IPS-11a (cell line): ENCODE results near the gene GFRA1.
"Not testable (repeated sequence)": the region's sequence is repeated elsewhere in the genome, so short reads cannot be mapped to it uniquely, and the experiment has no call there.

Source experiments
- H3K4me3 ChIP-seq: one replicate; pipeline ENCODE4 v1.5.1; 2013; ENCODE audit warnings: low read depth, low read length, control low read depth

The GFRA1 gene

DNA sequence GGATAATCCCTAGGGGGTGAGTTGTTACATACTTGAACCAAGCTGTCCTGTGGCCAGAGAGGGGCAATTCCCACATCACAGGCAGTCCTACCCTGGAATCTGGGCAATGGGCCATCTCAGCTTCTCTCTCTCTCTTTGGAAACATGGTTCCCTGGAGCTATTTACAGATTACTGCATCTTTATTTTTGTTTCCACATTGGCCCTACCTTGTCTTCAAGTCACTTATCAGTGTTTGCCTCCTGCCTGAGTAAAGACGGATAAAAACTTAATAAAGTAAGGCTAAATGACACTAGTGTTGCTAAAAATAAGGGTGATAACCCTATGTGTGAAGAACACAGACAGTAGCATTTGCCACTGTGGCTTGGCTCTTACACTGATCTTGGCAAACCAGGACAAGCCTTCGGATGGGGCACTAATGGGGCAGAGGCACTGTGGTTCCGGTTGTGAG is 228.2 kb downstream of the GFRA1 start:
- no peak overlapping the region for H3K4me3 ChIP-seq

DNA sequence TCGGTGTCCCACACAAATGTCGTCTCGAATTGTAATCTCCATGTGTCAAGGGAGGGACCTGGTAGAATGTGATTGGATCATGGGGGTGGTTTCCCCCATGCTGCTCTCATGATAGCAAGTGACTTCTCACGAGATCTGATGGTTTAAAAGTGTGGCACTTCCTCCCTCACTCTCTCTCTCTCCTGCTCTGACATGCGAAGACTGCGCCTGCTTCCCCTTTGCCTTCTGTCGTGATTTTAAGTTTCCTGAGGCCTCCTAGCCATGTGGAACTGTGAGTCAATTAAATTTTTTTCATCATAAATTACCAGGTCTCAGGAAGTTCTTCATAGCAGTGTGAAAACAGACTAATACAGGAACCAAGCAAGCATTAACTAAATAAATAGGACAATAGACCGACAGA is 229.1 kb downstream of the GFRA1 start:
- H3K4me3 ChIP-seq: no peak overlapping the region

DNA sequence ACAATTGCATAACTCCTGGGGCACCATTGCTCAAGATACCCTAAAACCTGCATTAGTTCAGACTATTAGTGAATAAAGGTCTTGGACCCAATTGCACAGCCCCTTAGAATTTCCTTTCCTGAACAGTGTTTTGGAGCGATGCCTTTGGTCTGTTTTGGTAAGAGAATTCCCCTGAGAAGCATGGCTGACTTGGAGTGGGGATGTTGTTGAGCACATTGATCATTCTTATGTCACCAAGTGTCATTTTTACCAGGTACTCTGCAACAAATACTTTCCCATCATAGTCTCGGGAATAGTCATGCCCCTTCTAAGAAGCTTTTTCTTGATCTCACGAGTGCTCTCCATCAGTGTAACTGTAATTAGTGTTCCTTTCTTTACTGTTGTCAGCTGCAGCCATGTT is 229.7 kb downstream of the GFRA1 start:
- H3K4me3 ChIP-seq: no peak overlapping the region

DNA sequence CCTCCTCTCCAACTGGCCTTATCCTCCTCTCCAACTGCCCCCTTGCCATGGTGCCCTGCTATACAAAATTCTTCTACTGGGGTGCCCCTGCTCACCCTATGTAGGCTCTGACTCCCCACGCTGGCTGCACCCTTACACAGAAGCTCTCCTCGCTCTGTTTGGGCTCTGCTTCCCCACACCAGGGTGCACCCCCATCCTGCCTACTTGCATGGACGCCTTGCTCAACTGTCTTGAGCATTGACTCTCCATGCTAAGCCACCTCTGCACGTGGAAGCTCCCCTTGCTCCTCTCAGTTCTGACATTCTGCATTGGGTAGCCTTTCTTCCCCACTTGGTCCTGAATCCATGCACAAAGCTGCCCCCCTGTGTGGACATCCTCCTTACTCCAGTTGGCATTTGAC is 231.1 kb downstream of the GFRA1 start:
- no peak overlapping the region for H3K4me3 ChIP-seq

DNA sequence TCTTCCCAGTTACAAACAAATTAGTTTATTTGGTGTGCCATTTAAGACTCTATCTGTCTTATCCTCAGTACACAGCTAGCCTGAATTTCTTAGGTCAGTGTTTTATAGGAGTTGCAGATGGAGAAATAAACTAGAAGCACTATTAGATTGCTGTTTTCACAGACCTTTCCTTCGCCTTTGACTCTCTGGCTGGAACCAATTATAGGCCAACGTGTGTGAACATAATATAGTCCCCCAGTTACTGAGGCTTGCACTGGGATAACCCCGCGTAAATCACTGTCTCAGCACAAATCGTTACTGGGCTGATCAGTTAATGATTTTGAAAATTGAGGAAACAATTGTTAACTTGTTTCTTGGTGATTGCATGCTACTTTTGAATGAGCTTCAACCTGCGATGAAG is 233.4 kb downstream of the GFRA1 start:
- H3K4me3 ChIP-seq: no peak overlapping the region

DNA sequence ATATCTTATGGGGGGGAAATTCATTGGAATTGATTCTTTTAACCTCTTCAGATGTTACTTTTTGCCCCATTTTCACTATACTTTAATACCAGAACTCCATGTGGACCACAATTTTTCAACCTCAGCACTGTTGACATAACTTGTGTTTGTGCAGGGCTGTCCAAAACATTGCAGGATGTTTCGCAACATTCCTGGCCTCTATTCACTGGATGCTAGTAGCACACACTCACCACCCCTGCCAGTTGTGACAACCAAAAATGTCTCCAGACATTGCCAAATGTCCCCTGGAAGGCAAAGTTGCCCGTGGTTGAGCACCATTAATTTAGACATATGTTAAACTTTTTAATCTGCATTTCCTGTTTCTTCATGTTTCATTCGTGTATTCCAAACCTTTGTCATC is 234.7 kb downstream of the GFRA1 start:
- H3K4me3 ChIP-seq: no peak overlapping the region

DNA sequence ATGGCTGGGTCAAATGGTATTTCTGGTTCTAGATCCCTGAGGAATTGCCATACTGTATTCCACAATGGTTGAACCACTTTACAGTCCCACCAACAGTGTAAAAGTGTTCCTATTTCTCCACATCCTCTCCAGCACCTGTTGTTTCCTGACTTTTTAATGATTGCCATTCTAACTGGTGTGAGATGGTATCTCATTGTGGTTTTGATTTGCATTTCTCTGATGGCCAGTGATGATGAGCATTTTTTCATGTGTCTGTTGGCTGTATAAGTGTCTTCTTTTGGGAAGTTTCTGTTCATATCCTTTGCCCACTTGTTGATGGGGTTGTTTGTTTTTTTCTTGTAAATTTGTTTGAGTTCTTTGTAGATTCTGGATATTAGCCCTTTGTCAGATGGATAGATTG is 237.6 kb downstream of the GFRA1 start:
- not testable (repeated sequence) for H3K4me3 ChIP-seq

DNA sequence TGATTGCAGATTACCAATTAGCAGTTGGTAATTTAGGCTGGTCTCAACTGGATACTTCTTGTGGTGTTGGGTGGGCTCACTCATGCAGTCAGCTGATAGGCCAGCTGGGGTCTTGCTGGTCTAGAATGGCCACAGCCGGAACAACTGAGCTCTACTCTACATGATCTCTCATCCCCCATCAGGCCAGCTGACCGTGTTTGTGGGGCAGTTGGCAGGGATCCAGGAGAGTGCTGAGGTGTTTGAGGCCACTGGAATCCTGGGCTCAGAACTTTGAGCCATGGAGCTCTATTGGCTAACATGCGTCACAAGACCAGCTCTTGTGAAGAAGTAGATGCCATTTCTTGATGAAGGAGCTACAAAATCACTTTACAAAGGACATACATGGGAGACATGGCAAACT is 242.4 kb downstream of the GFRA1 start:
- no peak overlapping the region for H3K4me3 ChIP-seq

DNA sequence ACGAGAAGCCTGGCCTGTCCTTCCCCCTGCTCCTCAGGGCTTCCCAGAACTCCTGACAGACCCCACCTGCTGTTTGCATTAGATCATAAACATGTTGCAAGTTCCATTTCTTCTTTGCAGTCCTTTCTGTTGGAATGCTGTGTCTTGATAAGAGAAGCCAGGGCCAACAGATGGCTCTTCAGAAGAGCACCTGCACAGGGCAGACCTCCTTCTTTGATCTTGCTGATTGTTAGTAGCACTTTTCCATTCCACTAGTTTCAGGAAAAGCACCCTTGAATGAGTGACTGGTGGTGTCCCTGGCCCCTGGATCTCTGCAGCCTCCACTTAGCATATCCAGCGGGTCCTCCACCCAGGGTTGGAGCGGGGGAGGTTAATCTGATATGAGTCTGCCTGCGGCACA is 243.2 kb downstream of the GFRA1 start:
- no peak overlapping the region for H3K4me3 ChIP-seq

DNA sequence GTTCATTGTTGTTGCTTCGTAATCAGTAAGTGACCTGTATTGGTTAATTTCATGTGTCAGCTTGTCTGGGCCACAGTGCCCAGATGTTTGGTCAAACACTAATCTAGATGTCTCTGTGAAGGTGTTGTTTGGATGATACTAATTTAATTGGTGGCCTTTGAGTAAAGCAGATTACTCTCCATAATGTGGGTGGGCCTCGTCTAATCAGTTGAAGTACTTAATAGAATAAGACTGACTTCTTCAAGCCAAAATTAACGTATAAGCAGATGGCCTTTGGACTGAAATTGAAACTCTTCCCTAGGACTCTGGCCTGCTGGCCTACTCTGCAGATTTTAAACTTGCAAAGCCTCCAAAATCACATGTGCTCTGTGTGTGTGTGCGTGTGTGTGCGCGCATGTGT is 245.7 kb downstream of the GFRA1 start:
- no peak overlapping the region for H3K4me3 ChIP-seq

DNA sequence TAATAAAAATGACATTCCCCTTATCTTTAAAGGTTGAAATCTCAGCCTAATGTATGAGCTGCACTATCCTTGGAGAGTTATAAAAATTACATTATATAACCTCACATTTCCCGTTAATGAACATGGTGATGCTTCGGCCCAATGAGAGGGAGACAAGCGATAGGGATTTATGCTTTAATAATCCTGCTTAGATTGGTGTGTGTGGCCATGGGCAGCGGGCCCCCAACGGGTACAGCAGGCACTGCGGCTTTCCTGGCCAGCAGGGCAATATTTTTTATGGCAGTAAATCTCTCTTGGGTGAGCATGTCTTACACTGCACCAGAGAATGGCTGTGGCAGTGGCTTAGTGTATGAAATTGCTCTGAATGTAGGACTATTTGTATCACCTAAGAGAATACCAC is 246.3 kb downstream of the GFRA1 start:
- H3K4me3 ChIP-seq: no peak overlapping the region

DNA sequence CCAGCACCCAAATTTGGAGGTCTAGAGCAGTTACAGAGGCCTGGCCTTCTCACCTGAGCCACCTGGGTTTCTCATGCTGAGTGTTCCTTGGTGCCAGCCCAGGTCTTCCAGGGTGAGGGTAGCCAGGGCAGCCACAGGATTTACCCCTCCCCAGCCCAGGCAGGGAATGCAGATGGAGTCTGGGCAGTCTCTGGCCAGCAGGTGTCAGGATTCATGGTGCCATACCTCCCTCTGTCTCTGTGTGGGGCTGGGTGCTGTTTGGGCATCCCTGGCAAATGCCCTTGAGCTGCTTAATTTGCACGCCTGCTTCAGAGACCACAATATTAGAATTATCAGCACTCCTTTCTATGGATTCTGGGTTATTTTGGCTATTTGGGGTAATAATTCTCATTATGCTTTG is 246.7 kb downstream of the GFRA1 start:
- H3K4me3 ChIP-seq: no peak overlapping the region

DNA sequence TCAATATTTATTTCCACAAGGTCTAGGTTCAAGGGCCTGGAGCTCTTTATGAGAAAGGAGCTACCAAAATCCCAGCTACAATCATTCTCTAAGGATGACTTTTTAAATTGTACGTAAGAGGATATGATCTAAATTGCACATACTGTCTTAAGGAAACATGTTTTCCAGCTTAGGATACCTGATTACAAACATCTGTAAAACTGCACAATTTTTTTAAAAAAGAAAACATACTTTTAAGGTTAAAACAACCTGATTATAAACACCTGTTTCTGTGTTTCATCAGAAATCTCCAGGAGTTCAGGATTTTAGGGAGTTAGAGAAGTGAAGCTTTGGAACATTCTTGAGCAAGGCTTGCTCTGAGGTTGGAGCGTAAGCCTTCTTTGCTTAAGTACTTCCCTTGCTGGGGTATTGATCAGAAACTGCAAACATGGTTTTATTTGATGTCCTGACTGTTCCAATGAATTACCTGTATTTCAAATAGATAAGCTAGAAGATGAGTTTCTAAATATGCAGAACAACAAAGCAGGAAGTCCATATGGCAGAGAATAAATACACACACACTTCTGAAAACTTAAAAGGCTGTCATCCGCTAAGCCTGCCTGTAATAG is 248.6 kb downstream of the GFRA1 start:
- H3K4me3 ChIP-seq: no peak overlapping the region

DNA sequence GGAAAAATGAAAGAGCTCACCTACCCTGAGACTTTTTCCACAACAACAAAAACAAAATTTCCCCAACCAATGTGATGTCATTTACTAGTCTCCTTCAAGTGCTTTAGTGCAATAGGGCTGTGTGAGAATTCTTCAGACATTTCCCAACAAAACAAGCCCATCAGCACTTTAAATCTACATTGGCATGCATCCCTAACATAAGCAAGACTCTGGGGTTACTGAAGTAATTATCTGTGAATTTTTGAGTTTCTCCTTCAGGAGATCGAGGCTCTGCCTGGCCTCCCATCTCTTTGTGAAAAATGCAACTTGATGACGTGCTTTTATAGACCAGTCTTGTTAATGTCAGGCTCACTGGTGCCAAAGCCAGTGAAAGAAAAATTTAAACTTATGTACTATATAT is 255.6 kb downstream of the GFRA1 start:
- no peak overlapping the region for H3K4me3 ChIP-seq

DNA sequence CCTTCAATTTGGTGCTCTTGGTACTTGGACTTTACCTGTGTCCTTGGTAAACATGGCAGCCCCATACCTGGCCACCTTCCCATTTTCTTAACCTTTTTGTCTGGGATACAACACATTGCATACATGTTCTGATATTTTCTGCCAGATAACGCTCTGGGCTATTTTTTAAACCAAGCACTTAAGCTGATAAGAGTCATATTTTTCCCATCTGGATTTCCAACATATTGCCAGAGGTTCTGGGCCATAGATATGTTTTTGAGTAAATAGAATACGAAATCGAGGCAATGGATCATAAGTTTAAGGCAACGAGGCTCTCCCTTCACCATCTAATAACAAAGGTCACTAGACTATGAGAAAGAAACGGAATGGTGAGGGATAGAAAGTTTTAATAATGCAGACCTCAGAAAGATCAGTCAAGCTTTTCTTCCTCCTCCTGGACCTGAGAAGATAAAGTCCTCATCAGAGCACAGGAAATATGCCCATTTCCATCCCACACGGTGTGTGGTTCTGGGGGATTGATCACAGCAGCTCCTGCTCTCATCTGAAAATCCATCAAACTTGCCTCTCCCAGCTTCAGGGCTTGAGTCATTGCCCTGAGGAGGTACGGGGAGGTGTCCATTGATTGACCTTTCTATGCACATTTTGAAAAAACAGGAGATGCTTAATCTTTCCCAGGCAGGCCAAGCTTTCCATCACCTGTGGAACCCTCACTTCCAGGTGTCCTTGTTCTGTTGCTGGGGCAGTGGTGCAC is 257.2 kb downstream of the GFRA1 start:
- H3K4me3 ChIP-seq: no peak overlapping the region

DNA sequence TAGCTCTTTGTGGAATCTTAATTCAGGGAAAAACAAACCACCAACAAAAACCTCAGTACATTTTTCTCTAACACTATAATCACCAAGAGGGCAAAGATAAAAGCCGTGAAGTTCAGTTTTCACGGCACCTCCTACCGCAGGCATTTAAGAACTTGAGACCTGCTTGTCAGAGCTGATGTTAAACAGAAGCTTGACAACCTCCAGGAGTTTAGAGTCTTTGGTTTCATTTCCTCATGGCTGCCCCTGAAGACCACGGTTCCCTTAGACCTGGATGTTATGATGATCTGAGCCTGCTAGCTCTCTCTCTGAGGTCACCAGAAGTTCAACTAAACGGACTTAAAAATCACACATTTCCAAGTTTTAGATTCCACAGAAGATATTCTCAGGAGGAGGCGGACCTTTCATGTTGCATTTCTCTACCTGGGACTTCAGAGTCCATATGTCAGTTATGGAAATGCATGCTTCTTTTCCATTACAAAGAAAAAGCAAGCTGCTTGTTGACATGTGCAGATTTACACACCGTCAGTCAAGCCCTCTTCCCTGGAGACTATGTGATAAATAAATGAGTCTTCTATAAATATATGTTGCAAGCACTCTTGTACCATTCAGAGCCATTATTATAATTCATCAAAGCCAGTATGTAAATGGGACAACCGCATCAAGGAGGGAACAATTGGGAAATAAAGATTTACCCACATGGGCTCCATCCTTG is 258.0 kb downstream of the GFRA1 start:
- H3K4me3 ChIP-seq: no peak overlapping the region

DNA sequence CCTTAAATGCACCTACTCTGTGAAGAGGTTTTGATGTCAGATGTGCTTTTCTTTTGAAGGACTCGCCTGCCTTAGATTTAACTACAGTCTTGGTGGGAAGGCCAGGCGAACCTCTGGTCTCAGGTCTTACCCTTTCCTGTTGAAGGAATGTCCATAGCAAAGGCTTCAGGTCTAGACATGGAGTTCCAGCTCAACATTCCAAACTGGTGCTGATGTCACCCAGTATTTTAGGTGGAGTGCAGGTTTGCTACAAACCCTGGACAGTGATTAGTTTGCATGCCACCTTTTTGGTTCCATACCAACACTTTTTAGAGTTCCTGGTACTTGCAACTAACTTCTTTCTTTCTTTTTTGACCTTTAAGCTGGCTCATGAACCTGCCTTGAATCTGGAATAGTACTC is 258.7 kb downstream of the GFRA1 start:
- H3K4me3 ChIP-seq: no peak overlapping the region

DNA sequence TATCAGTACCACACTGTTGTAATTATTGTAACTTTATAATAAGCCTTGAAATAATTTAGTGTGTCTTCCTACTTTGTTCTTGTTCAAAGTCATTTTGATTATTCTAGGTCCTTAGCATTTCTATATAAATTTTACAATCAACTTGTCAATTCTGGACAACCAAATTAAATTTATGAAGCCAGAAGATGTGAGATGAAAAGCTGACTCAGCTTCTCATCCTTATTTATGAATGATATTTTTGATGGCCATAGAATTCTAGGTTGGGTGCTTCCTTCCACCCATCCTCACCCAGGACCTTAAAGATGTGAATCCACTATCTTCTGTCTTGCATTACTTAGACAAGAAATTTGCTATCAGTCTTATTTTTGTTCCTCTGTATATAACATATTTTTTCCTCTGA is 261.1 kb downstream of the GFRA1 start:
- H3K4me3 ChIP-seq: no peak overlapping the region

DNA sequence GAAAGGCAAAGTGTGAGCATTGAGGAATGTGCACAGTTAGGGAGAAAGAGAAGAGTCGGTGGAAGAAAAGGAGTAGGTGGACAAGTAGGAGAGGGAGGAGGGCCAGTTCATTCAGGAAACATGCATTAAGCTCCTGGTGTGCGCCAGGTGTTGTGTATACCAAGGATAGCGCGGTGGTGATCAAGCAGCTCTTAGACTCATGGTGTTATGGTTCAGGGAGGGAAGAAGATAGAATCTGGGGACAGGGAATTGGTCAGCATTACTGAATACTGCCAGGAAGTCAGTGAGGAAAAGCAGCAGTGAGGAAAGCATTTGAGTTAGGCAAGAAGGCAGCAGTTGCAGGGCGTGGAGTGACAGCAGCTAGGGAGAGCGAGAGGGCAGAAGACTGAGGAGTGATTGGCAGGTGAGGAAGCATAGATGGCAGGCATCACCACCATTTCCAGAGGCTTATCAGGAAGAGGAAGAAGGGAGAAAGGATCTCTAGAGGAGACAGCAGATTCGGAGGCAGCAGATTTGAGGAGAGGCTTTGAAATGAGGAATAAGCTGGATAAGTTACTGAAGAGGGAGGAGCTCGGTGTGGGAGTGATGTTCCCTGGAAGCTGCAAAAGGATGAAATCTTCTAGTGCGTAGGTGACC is 265.6 kb downstream of the GFRA1 start:
- no peak overlapping the region for H3K4me3 ChIP-seq
